ENCODE data around the gene G0S2. TPM values are rescaled to one million over a fixed set of nuclear protein-coding genes. Genes with fewer than 3 reads are reported as not detected.

G0S2 gene
- total RNA-seq (2012; rRNA removed) (0.36 and 1.9 TPM in 2 replicates), polyA plus RNA-seq (2012; rRNA removed) (0.36 and 0.53 TPM in 2 replicates), Bru-seq, nascent RNA (percentile 31 among the genes with signal in this experiment), BruChase-seq, experiment 1, labeled RNA remaining after a 6-hour chase (percentile 23 among the genes with signal in this experiment), BruChase-seq, experiment 2, labeled RNA remaining after a 2-hour chase (not detected)
- polyA plus RNA-seq (2012; cell fraction: cytosol; rRNA removed): 0.82 and 0.94 TPM in 2 replicates
- 0.14 and 0.33 TPM in 2 replicates for polyA plus RNA-seq (2012; cell fraction: nucleus; rRNA removed; ENCODE audit: low replicate concordance)
- long read RNA-seq: 0 reads

DNA sequence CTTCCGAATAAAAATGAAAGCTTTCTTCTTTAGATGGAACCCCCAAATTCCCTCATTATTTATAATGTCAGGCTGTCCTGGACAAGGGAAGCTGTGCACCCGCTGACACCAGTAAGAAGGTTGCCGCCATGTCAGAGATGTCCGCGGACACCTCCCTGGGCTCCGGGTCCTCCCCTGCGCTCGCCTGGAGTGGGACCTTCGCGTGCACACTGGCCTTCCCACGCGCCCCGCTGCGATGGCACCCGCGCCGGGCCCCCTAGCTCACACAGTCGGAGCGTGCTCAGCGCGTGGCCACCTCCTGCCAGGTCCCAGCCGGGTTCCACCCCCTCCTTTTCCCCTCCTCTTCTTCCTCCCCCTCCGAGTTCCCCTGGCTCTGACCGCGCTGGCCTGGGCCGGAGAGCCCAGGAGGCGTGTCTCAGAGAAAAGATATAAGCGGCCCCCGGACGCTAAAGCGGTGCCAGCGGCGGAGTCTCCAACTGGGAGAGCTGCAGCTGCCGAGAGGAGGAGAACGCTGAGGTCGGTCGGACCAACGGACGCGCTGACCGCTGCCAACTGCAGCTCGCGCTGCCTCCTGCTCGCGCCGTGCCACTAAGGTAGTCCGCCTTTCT, at the start of gene G0S2:
G0S2 (plus strand) TSS at position 456 of the 608 bp plus-strand sequence. CDS start 273 bp downstream, outside the sequence.
- peak within 1 kb of the TSS; percentile 9 for H2AK9ac ChIP-seq (replicated peaks; ENCODE audit: low read depth, low read length, poor library complexity)
- peak within 1 kb of the TSS; percentile 19 for H3K9ac ChIP-seq (ENCODE audit: low read depth, low read length)
- no peak within 1 kb of the TSS for H2BK5ac ChIP-seq (ENCODE audit: low read depth, low read length, poor library complexity, severe bottlenecking)
- no peaks in the 10 kb centered on the region for H3K9me1 ChIP-seq (ENCODE audit: insufficient read depth, low read length)
- 0 out of 2 replicates have a peak within 1 kb of the TSS, but pooled peaks have one; percentile 16 for H3K23ac ChIP-seq (ENCODE audit: low read depth, low read length)
- H3K27me3 ChIP-seq (ENCODE audit: control insufficient read depth, insufficient read depth, low read length): peaks cover 24% of the 10 kb centered on the region
- ATAC-seq (ENCODE audit: low read depth): peak; percentile 75
- no peak within 1 kb of the TSS for H2BK15ac ChIP-seq (ENCODE audit: low read depth, low read length)
- no peak within 1 kb of the TSS for H3K18ac ChIP-seq (ENCODE audit: low read depth, low read length)
- no peaks in the 10 kb centered on the region for H4K20me1 ChIP-seq (ENCODE audit: insufficient read depth, low read length)
- H3K9me3 ChIP-seq (ENCODE audit: control insufficient read depth, insufficient read depth, low read length): 0 out of 2 replicates have a peak, but pooled peaks cover 3% of the 10 kb centered on the region
- peak within 1 kb of the TSS; percentile 40 for H3K4me2 ChIP-seq (ENCODE audit: low read depth, low read length)
- no TSS peak for BruUV-seq (replicated peaks)
- H3K14ac ChIP-seq (replicated peaks; ENCODE audit: low read depth, low read length): no peak within 1 kb of the TSS
- no peak within 1 kb of the TSS for H2BK20ac ChIP-seq (ENCODE audit: low read depth, low read length)
- in situ Hi-C loops (cut with MboI; ENCODE audit: low sequenced_read_pairs) (no loop called here), dilution Hi-C loops (cut with HindIII; ENCODE audit: low sequenced_read_pairs, unreplicated experiment) (no loop called here), intact Hi-C loops (cut with micrococcal nuclease) (no loop called here)
- WGBS, 2 experiments (ENCODE audit: extremely low coverage in 2 of 2, insufficient read length in 1 of 2): 11% methylated on average over 8 of the region's 47 CpGs; no CpG with 5 or more reads in 1 of the 2 experiments
- H2AFZ ChIP-seq (replicated peaks; ENCODE audit: low read length, poor library complexity): peak within 1 kb of the TSS; percentile 88
- H4K91ac ChIP-seq (ENCODE audit: insufficient read depth, low read depth, low read length): no peak within 1 kb of the TSS
- peak; percentile 21 for DNase-seq
- H3K4me1 ChIP-seq (ENCODE audit: control insufficient read depth, insufficient read depth, low read length): peaks cover 3% of the 10 kb centered on the region; the same call in 1 of the 2 replicates
- no peaks in the 10 kb centered on the region for H3K79me1 ChIP-seq (ENCODE audit: low read depth in 1 of 2, low read length in 2 of 2)
- H3K27ac ChIP-seq (ENCODE audit: insufficient read depth, low read length): no peak within 1 kb of the TSS
- peak within 1 kb of the TSS; percentile 19 for H3K4me3 ChIP-seq (ENCODE audit: insufficient read depth, low read depth, low read length)
- no peak within 1 kb of the TSS for H2BK120ac ChIP-seq (ENCODE audit: low read depth, low read length)
- no peak within 1 kb of the TSS for H3K56ac ChIP-seq (ENCODE audit: extremely low read depth, insufficient read depth, low read length)
- no peak within 1 kb of the TSS for H4K5ac ChIP-seq (ENCODE audit: low read depth, low read length)
- TF ChIP-seq ELK1 (IDR thresholded peaks at IDR 0.05; ENCODE audit: borderline replicate concordance, low read depth, low read length): no peak
- no peak for TF ChIP-seq BHLHE40 (IDR thresholded peaks at IDR 0.05; ENCODE audit: low read depth, low read length)
- no peak for TF ChIP-seq MAFK (IDR thresholded peaks at IDR 0.05; ENCODE audit: low read depth, low read length)
- no peak for TF ChIP-seq USF2 (IDR thresholded peaks at IDR 0.05; ENCODE audit: low read depth, low read length)
- no peak for TF ChIP-seq RFX5 (IDR thresholded peaks at IDR 0.05; ENCODE audit: low read depth, low read length)
- H4K8ac ChIP-seq (ENCODE audit: low read depth in 2 of 2, low read length in 2 of 2): no peak within 1 kb of the TSS
- ChIA-PET CTCF (no interaction called here), POLR2A (ENCODE audit: unreplicated experiment) (no interaction called here)
- no peaks in the 10 kb centered on the region for H3K36me3 ChIP-seq (ENCODE audit: control insufficient read depth, insufficient read depth, low read length)
- H3K4ac ChIP-seq (ENCODE audit: low read depth, low read length): no peak within 1 kb of the TSS
- no peak within 1 kb of the TSS for H2AK5ac ChIP-seq (ENCODE audit: low read depth, low read length)
